H1 (cell line): ENCODE data around the gene NAV2. TPM values are rescaled to one million over a fixed set of nuclear protein-coding genes. Genes with fewer than 3 reads are reported as not detected.

Experiments used
- CTCF ChIA-PET: fragments of 300-600 bp; sonication (Branson Sonifier 250); formaldehyde crosslinking; loops from one replicate; lab custom pipeline; 2021; ENCODE audit not compliant: partially characterized antibody; lab: Charles Lee
- POLR2A ChIA-PET: fragments of 300-600 bp; sonication (Branson Sonifier 250); formaldehyde crosslinking; loops from one replicate; lab custom pipeline; 2021; ENCODE audit warnings: inconsistent platforms; ENCODE audit not compliant: partially characterized antibody; lab: Charles Lee
- DNase-seq, 2 experiments: peaks; one replicate each; pipeline versions ENCODE4 v3.0.0 to v3.0.0-alpha.2; 2010 to 2022; ENCODE audit warnings: low spot score in 2 of 2, low read depth in 1 of 2, mixed read lengths in 1 of 2
- FAIRE-seq: peaks from 2 replicates; lab custom pipeline; 2011; peaks lifted over from hg19 to GRCh38; lab: Jason Lieb, UNC
- H2AFZ ChIP-seq: 2 replicates; pipeline ENCODE4 v1.8.1; 2012; ENCODE audit warnings: low read length, inconsistent platforms
- H2AK5ac ChIP-seq: 2 replicates; pipeline ENCODE4 v1.6.1; 2013; ENCODE audit warnings: low read depth, low read length
- H2BK120ac ChIP-seq: replicated peaks from 2 replicates; pipeline ENCODE3; 2013; ENCODE audit warnings: low read depth, low read length, inconsistent platforms
- H2BK12ac ChIP-seq: 2 replicates; pipeline ENCODE4 v1.6.1; 2013; ENCODE audit warnings: low read depth, low read length
- H2BK15ac ChIP-seq: 2 replicates; pipeline ENCODE4 v1.6.1; 2013; ENCODE audit warnings: low read length
- H2BK20ac ChIP-seq: 2 replicates; pipeline ENCODE4 v1.6.1; 2013; ENCODE audit warnings: low read length
- H2BK5ac ChIP-seq: 2 replicates; pipeline ENCODE4 v1.6.1; 2013; ENCODE audit warnings: low read depth, low read length
- H3K14ac ChIP-seq: 2 replicates; pipeline ENCODE4 v1.6.1; 2013; ENCODE audit warnings: inconsistent platforms; ENCODE audit not compliant: insufficient read length
- H3K18ac ChIP-seq: 2 replicates; pipeline ENCODE4 v1.6.1; 2013; ENCODE audit warnings: low read length; ENCODE audit errors: extremely low read depth
- H3K23ac ChIP-seq: 2 replicates; pipeline ENCODE4 v1.6.1; 2013; ENCODE audit warnings: inconsistent platforms; ENCODE audit not compliant: insufficient read length
- H3K23me2 ChIP-seq: 2 replicates; pipeline ENCODE4 v1.6.1; 2013; ENCODE audit warnings: low read depth, low read length
- H3K27ac ChIP-seq: 2 replicates; pipeline ENCODE4 v1.6.1; 2011; ENCODE audit warnings: low read depth, low read length, inconsistent platforms
- H3K27me3 ChIP-seq, 4 experiments: replicated peaks in 1 of 4; 1 replicate in 1 of 4; 2 replicates in 3 of 4; pipeline versions ENCODE4 v1.6.1 to v1.8.1; 2011 to 2013; ENCODE audit warnings: low read length in 3 of 4, mild to moderate bottlenecking in 3 of 4, inconsistent platforms in 2 of 4, mixed read lengths in 2 of 4, moderate library complexity in 1 of 4; ENCODE audit not compliant: control insufficient read depth in 3 of 4, insufficient read depth in 3 of 4; ENCODE audit errors: extremely low read depth in 1 of 4
- H3K36me3 ChIP-seq, 4 experiments: 2 replicates each; pipeline versions ENCODE4 v1.6.1 to v1.8.1; 2011 to 2013; ENCODE audit warnings: mild to moderate bottlenecking in 4 of 4, low read length in 3 of 4, moderate library complexity in 2 of 4, control low read depth in 1 of 4, inconsistent platforms in 1 of 4; ENCODE audit not compliant: insufficient read depth in 4 of 4, control insufficient read depth in 2 of 4
- H3K4ac ChIP-seq: replicated peaks from 2 replicates; pipeline ENCODE3; 2013; ENCODE audit warnings: low read length, low read depth, mixed read lengths, inconsistent platforms; ENCODE audit not compliant: insufficient read length
- H3K4me1 ChIP-seq, 4 experiments: replicated peaks in 1 of 4; 1 replicate in 1 of 4; 2 replicates in 3 of 4; pipeline versions ENCODE4 v1.6.1 to v1.8.1; 2011 to 2013; ENCODE audit warnings: low read length in 3 of 4, inconsistent platforms in 2 of 4, mixed read lengths in 1 of 4; ENCODE audit not compliant: insufficient read depth in 4 of 4, control insufficient read depth in 3 of 4
- H3K4me2 ChIP-seq, 2 experiments: 2 replicates each; pipeline versions ENCODE4 v1.6.1 to v1.8.1; 2011 to 2013; ENCODE audit warnings: low read depth in 2 of 2, low read length in 2 of 2, control low read depth in 1 of 2, inconsistent platforms in 1 of 2, mild to moderate bottlenecking in 1 of 2; ENCODE audit not compliant: insufficient read depth in 1 of 2
- H3K4me3 ChIP-seq, 4 experiments: fragments of 200-600, 300-600 bp in 1 of 4; sonication (generic), shearing (Covaris generic), sonication (Bioruptor Twin) in 1 of 4; 2 replicates each; pipeline versions ENCODE4 v1.5.1 to v1.8.1; 2011 to 2016; ENCODE audit warnings: low read length in 4 of 4, low read depth in 3 of 4, control low read depth in 2 of 4, inconsistent platforms in 2 of 4, mild to moderate bottlenecking in 2 of 4, mixed read lengths in 1 of 4, moderate library complexity in 1 of 4; ENCODE audit not compliant: insufficient read depth in 2 of 4; ENCODE audit errors: extremely low read depth in 1 of 4
- H3K56ac ChIP-seq: replicated peaks from 2 replicates; pipeline ENCODE3; 2013; ENCODE audit warnings: low read depth, mild to moderate bottlenecking, mixed read lengths, low read length, inconsistent platforms; ENCODE audit not compliant: insufficient read length
- H3K79me1 ChIP-seq: 2 replicates; pipeline ENCODE4 v1.6.1; 2013; ENCODE audit warnings: low read depth, low read length, control low read depth
- H3K79me2 ChIP-seq, 2 experiments: 2 replicates each; pipeline versions ENCODE4 v1.6.1 to v1.8.1; 2012 to 2013; ENCODE audit warnings: low read length in 2 of 2, mild to moderate bottlenecking in 2 of 2, inconsistent platforms in 1 of 2; ENCODE audit not compliant: insufficient read depth in 2 of 2, control insufficient read depth in 1 of 2
- H3K9ac ChIP-seq, 4 experiments: replicated peaks in 1 of 4; 1 replicate in 1 of 4; 2 replicates in 3 of 4; pipeline versions ENCODE4 v1.6.1 to v1.8.1; 2011 to 2013; ENCODE audit warnings: low read depth in 3 of 4, low read length in 3 of 4, control low read depth in 2 of 4, mild to moderate bottlenecking in 2 of 4, moderate library complexity in 2 of 4, inconsistent platforms in 1 of 4; ENCODE audit errors: extremely low read depth in 1 of 4
- H3K9me3 ChIP-seq, 2 experiments: 2 replicates each; pipeline versions ENCODE4 v1.6.1 to v1.8.1; 2012 to 2013; ENCODE audit warnings: mild to moderate bottlenecking in 2 of 2, moderate library complexity in 2 of 2, control low read depth in 1 of 2, inconsistent platforms in 1 of 2, low read depth in 1 of 2, low read length in 1 of 2, mixed read lengths in 1 of 2; ENCODE audit not compliant: insufficient read depth in 2 of 2
- H4K20me1 ChIP-seq, 2 experiments: replicated peaks in 1 of 2; 2 replicates each; pipeline versions ENCODE3 to v1.8.1; 2011 to 2013; ENCODE audit warnings: inconsistent platforms in 2 of 2, low read length in 2 of 2, mild to moderate bottlenecking in 1 of 2; ENCODE audit not compliant: insufficient read depth in 2 of 2, control insufficient read depth in 1 of 2
- H4K5ac ChIP-seq: 2 replicates; pipeline ENCODE4 v1.6.1; 2013; ENCODE audit warnings: low read length, low read depth, mixed read lengths, inconsistent platforms; ENCODE audit not compliant: insufficient read length
- H4K8ac ChIP-seq: 2 replicates; pipeline ENCODE4 v1.8.0; 2013; ENCODE audit warnings: mild to moderate bottlenecking, moderate library complexity, low read length, inconsistent platforms; ENCODE audit not compliant: insufficient read depth; ENCODE audit errors: extremely low read depth
- H4K91ac ChIP-seq: replicated peaks from 2 replicates; pipeline ENCODE3; 2013; ENCODE audit warnings: low read length, mixed read lengths, inconsistent platforms; ENCODE audit not compliant: insufficient read length
- BRCA1 ChIP-seq: IDR thresholded peaks from 2 replicates; pipeline ENCODE4 v1.6.1; 2012; ENCODE audit warnings: low read depth, low read length, improper control_type of control experiment
- CTBP2 ChIP-seq: IDR thresholded peaks from 2 replicates; pipeline ENCODE4 v1.7.0; 2011; ENCODE audit warnings: borderline replicate concordance, mild to moderate bottlenecking, moderate library complexity, mixed read lengths, low read length; ENCODE audit not compliant: insufficient read depth, insufficient read length
- HDAC6 ChIP-seq: IDR thresholded peaks from one replicate; pipeline ENCODE4 v1.7.1; 2012; ENCODE audit warnings: low read depth, mild to moderate bottlenecking, inconsistent platforms, low read length, moderate library complexity
- KDM1A ChIP-seq: fragments of 200-600, 300-600 bp; sonication (generic); IDR thresholded peaks from 2 replicates; pipeline ENCODE4 v1.7.1; 2016; ENCODE audit warnings: mild to moderate bottlenecking, low read length, borderline replicate concordance
- NRF1 ChIP-seq: IDR thresholded peaks from 2 replicates; pipeline ENCODE4 v1.6.1; 2011; ENCODE audit warnings: mild to moderate bottlenecking, low read depth, low read length, improper control_type of control experiment
- POLR2AphosphoS5 ChIP-seq: IDR thresholded peaks from 2 replicates; pipeline ENCODE4 v1.6.1; 2011; ENCODE audit warnings: low read depth, low read length
- SIX5 ChIP-seq: IDR thresholded peaks from 2 replicates; pipeline ENCODE4 v1.6.1; 2011; ENCODE audit warnings: mild to moderate bottlenecking, low read depth, low read length
- SP1 ChIP-seq: IDR thresholded peaks from 2 replicates; pipeline ENCODE4 v1.6.1; 2011; ENCODE audit warnings: low read depth, low read length
- TAF1 ChIP-seq: IDR thresholded peaks from 2 replicates; pipeline ENCODE4 v1.6.1; 2011; ENCODE audit warnings: mild to moderate bottlenecking, low read depth, low read length
- TBP ChIP-seq: IDR thresholded peaks from 2 replicates; pipeline ENCODE4 v1.6.1; 2011; ENCODE audit warnings: low read depth, low read length, improper control_type of control experiment
- TEAD4 ChIP-seq: IDR thresholded peaks from 2 replicates; pipeline ENCODE4 v1.6.1; 2012; ENCODE audit warnings: low read depth, low read length, inconsistent platforms, mixed read lengths
- USF2 ChIP-seq: IDR thresholded peaks from 2 replicates; pipeline ENCODE4 v1.6.1; 2011; ENCODE audit warnings: low read length, improper control_type of control experiment
- WGBS, 2 experiments: shearing (Covaris generic) in 1 of 2; methylation state at CpG; one replicate each; pipeline versions ENCODE4 v1.1.6 to v1.1.7; 2013 to 2015; ENCODE audit warnings: low lambda C conversion rate in 2 of 2, mixed read lengths in 2 of 2, inconsistent platforms in 1 of 2, low coverage in 1 of 2, missing lambda C conversion rate in 1 of 2; ENCODE audit not compliant: insufficient replicate concordance in 2 of 2, insufficient coverage in 1 of 2, insufficient read length in 1 of 2; ENCODE audit errors: extremely low coverage in 1 of 2, missing lambda C conversion rate in 1 of 2; 5-methylcytosine and 5-hydroxymethylcytosine counted together
- polyA plus RNA-seq, 7 experiments: library from polyadenylated mRNA; depleted of rRNA in 3 of 7; stranded (reverse) in 5 of 7; unstranded in 2 of 7; fragments of >200 nt in 5 of 7; fragments of 200-250 nt in 2 of 7; gene quantifications; 1 replicate in 5 of 7; 2 replicates in 1 of 7; 4 replicates in 1 of 7; pipeline versions ENCODE4 v1.2.1 to v1.2.3, GENCODE V29; 2011 to 2013; ENCODE audit warnings: missing spikeins in 2 of 7, mixed read lengths in 2 of 7
- total RNA-seq: library from RNA; stranded (reverse); fragmentation: NEBNext Ultra II Directional; extraction: Animal tissue kit (Norgen Biotek cat#: 25700); gene quantifications from 2 replicates; pipeline ENCODE4 v1.2.1, GENCODE V29; 2021

The NAV2 gene
- total and polyA plus RNA-seq, 2 of the 8 experiments (the other 6 are each of a cell fraction or from before 2014, with no cell fraction given) = 35.6 to 73.6 TPM

- no peak overlapping the region for H2BK12ac ChIP-seq
- no peak overlapping the region for H4K5ac ChIP-seq
- no peak overlapping the region for H3K4me3 ChIP-seq
- H3K23ac ChIP-seq = no peak overlapping the region
- no peaks in the 10 kb centered on the region for H3K79me2 ChIP-seq
- no peak overlapping the region for H3K18ac ChIP-seq
- H3K9me3 ChIP-seq = no peaks in the 10 kb centered on the region
- whole genome bisulfite sequencing, 2 experiments = 88% methylated on average over 12 of the region's 12 CpGs; no CpG with 5 or more reads in 1 of the 2 experiments
- H3K4me1 ChIP-seq = no peaks in the 10 kb centered on the region
- H3K27me3 ChIP-seq = no peaks in the 10 kb centered on the region
- H4K91ac ChIP-seq = no peak overlapping the region
- ChIA-PET CTCF (interaction anchor here (0.8 to 2.3 kb wide), 3 partner anchors 10 to 162 kb away, joined by 4 to 12 read pairs (median 5); no protein-coding TSS in a partner anchor), POLR2A (no interaction called here)
- H3K56ac ChIP-seq = no peak overlapping the region
- H4K8ac ChIP-seq = no peak overlapping the region
- H2BK120ac ChIP-seq = no peak overlapping the region
- no peak overlapping the region for H3K4ac ChIP-seq
- TF ChIP-seq CTBP2 (no peak), TEAD4 (no peak), TAF1 (no peak), POLR2AphosphoS5 (no peak), NRF1 (no peak), HDAC6 (no peak), TBP (no peak), SP1 (no peak), SIX5 (no peak), KDM1A (no peak), BRCA1 (no peak), USF2 (no peak)
- no peak overlapping the region for H2AFZ ChIP-seq
- no peak overlapping the region for H2AK5ac ChIP-seq
- no peak overlapping the region for H3K4me2 ChIP-seq
- no peak overlapping the region for H2BK5ac ChIP-seq
- no peak overlapping the region for H3K27ac ChIP-seq
- no peaks in the 10 kb centered on the region for H3K79me1 ChIP-seq
- no peaks in the 10 kb centered on the region for H3K36me3 ChIP-seq
- H2BK15ac ChIP-seq = no peak overlapping the region; the same call in 1 of the 2 replicates
- no peak for DNase-seq
- no peak overlapping the region for H3K9ac ChIP-seq
- H3K23me2 ChIP-seq = no peaks in the 10 kb centered on the region
- H3K14ac ChIP-seq = no peak overlapping the region
- FAIRE-seq = no peak
- H4K20me1 ChIP-seq = no peaks in the 10 kb centered on the region
- no peak overlapping the region for H2BK20ac ChIP-seq
These were observed 12.9 kb downstream of the NAV2 start for GRCh38 chr11:19725379-19726079.
